Stimulated activated CD8-positive, alpha-beta memory T cell treated with anti-CD3 and anti-CD28 coated beads, Interleukin-12 subunit alpha, Interleukin-12 subunit beta, amount 100 ng/mL, for 4 hours (primary cell): ENCODE measurements around the gene MRPL33.

Experiments used
- DNase-seq: peaks from one replicate; pipeline ENCODE4 v3.0.0-alpha.2; 2020; ENCODE audit warnings: low read depth

Gene MRPL33

GRCh38 chr2:27809761-27810241, 38.3 kb downstream of the MRPL33 start:
- no peak for DNase-seq

DNA sequence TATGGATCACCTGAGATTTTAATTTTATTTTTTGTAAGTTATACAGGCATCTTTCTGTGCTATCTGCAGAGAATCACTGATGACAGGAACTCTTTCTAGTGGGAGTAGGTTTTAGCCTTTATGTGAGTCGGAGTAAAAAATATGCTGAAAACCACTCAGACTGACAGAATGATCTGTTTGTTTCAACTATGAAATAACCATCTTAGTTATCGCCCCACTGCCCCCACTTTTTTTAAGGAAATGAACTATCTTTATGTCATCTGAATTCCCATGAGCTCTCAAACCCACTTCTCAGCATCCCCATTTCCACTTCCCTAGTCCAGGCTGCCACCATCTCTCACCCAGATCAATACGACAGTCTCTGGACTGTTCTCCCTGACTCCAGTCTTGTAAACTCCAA, 38.9 kb downstream of the MRPL33 start:
- no peak for DNase-seq

DNA sequence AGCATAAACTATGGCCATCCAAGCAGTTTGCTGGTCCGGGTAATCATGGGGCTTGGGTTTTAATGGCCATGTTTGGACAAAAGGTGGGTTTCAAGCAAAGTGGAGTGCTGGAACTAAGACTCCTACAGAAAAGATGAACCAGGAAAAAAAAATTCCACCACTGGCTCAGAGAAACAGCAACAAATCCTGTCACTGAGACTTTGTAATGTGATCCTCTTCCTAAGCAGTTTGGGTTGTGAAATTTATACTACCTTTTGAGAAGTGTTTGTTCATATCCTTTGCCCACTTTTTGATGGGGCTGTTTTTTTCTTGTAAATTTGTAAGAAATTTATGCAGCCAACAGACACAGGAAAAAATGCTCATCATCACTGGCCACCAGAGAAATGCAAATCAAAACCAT, 40.2 kb downstream of the MRPL33 start:
- no peak for DNase-seq

DNA sequence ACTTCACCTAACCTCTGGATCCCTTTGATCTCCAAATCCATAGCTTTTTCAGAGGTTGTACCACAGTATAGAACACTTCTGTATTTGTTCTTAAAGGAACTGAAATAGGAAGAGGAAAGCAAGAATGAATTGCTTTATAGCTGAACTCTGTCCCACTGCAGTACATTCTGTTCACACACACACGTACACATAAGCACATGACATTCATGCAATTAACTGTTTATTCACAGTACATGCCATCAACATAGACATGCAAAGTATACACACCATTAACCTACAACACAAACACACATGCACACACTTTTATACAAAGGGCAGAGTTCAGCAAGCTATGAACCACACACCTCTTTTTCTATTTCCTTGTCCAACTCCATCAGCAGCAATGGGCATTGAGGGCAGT, 43.2 kb downstream of the MRPL33 start:
- DNase-seq = no peak

- DNase-seq = no peak
Observed at GRCh38 chr2:27815860-27816438, 44.4 kb downstream of the MRPL33 start.

GRCh38 chr2:27822049-27822448, 50.5 kb downstream of the MRPL33 start:
- no peak for DNase-seq

DNA sequence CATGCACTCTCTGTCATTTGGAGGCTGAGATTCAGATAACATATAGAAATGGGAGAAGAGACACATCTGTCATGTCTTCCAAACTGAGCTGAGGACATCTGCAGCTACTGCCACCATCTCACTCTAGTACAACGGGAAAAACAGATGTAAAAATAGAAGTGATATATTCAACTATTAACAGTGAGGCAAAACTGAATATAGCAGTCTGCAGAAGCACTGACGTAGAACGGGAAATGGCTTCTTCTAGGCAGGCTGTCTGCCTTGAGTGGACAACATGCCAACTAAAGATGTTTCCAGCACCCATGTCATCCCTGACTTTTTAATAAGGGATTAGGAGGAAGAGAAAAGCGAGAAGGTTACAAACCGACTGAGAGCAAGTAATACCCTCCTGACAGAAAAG, 51.6 kb downstream of the MRPL33 start:
- no peak for DNase-seq

DNA sequence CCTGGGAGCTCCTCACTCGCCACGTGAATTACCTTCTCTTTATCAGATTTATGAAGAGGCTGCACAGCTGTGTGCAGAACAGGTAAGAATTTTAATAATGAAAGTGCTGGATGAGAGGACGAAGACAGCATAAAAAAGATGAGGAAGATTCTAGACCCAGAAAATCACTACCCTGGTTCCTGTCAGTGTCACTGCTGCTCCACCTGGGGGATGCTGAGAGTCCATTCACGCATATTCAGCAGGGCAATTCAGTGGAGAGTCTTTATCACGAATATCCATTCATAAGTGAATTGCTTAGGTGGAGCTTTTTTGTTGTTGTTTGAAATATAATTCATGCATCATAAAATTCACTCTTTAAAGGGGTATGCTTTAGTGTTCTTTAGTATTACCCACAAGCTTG, 52.0 kb downstream of the MRPL33 start:
- DNase-seq = no peak

GRCh38 chr2:27824401-27824800, 52.9 kb downstream of the MRPL33 start:
- DNase-seq = no peak

DNA sequence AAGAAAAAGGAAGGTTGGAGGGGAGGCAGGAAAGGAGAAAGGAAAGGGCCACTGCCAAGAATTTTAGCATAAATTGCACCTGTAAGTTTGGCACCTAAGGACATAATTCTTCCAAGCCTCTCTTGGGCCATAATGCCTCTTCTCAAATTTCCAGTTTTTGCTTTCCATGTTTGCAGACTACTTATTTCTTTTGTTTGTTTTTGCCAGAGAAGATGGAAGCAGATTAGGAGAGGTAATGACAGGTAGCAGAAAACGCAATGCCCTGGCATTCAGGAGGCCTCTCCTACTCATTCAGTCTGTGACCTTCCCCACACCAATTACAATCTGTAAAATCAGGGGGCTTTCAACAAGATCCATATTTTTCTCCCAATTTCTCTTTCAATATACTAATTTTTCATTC, 56.8 kb downstream of the MRPL33 start:
- no peak for DNase-seq
